Stimulated activated CD4-positive, alpha-beta T cell treated with anti-CD3 and anti-CD28 coated beads, Interleukin-12 subunit alpha, Interleukin-12 subunit beta, amount 100 ng/mL, for 48 hours (primary cell): ENCODE results near the gene CNOT2.

Experiments used
- DNase-seq, 3 donors: peaks; one replicate each; pipeline ENCODE4 v3.0.0-alpha.2; 2020; ENCODE audit warnings: low read depth in 2 of 3, low spot score in 1 of 3

The CNOT2 gene

GRCh38 chr12:70242695-70243509, at the start of gene CNOT2:
Gene CNOT2, plus strand, starts transcription at chr12:70243433. Its CDS starts 34,794 bp downstream, at chr12:70278227.
- DNase-seq = peak; percentile 79 to 90 (median 85)

- DNase-seq = no peak
Measured at GRCh38 chr12:70194076-70194475, 49.2 kb upstream of the CNOT2 start.

GRCh38 chr12:70196811-70197281, 46.4 kb upstream of the CNOT2 start:
- no peak for DNase-seq

- no peak for DNase-seq
Measured at GRCh38 chr12:70197345-70197744, 45.9 kb upstream of the CNOT2 start.

- no peak for DNase-seq
Measured at GRCh38 chr12:70213707-70214106, 29.5 kb upstream of the CNOT2 start.

- no peak for DNase-seq
Measured at GRCh38 chr12:70214972-70215617, 28.1 kb upstream of the CNOT2 start.

GRCh38 chr12:70217416-70217815, 25.8 kb upstream of the CNOT2 start:
- no peak for DNase-seq

GRCh38 chr12:70221626-70222025, 21.6 kb upstream of the CNOT2 start:
- no peak for DNase-seq

- DNase-seq = no peak
Measured at GRCh38 chr12:70227911-70228310, 15.3 kb upstream of the CNOT2 start.

- DNase-seq = no peak
Measured at GRCh38 chr12:70230934-70231606, 12.2 kb upstream of the CNOT2 start.

- no peak for DNase-seq
Measured at GRCh38 chr12:70236990-70237389, 6.2 kb upstream of the CNOT2 start.

GRCh38 chr12:70240673-70241072, 2.6 kb upstream of the CNOT2 start:
- no peak for DNase-seq

GRCh38 chr12:70241845-70242244, 1.4 kb upstream of the CNOT2 start:
- no peak for DNase-seq

GRCh38 chr12:70243510-70244371, 508 bp downstream of the CNOT2 start:
- peak; percentile 38 to 56 (median 39) for DNase-seq

- DNase-seq = no peak
Measured at GRCh38 chr12:70244409-70244808, 1.2 kb downstream of the CNOT2 start.

- no peak for DNase-seq
Measured at GRCh38 chr12:70245458-70245857, 2.2 kb downstream of the CNOT2 start.

- DNase-seq = no peak
Measured at GRCh38 chr12:70246580-70246979, 3.3 kb downstream of the CNOT2 start.

GRCh38 chr12:70247653-70248199, 4.5 kb downstream of the CNOT2 start:
- DNase-seq = no peak

GRCh38 chr12:70248876-70249275, 5.6 kb downstream of the CNOT2 start:
- no peak for DNase-seq

GRCh38 chr12:70249903-70250302, 6.7 kb downstream of the CNOT2 start:
- no peak for DNase-seq

GRCh38 chr12:70251226-70251625, 8.0 kb downstream of the CNOT2 start:
- no peak for DNase-seq
